GM12892 (cell line): ENCODE data around the gene STPG3. TPM values are rescaled to one million over a fixed set of nuclear protein-coding genes. Genes with fewer than 3 reads are reported as not detected.

ENCODE experiments used
- DNase-seq: peaks from one replicate; pipeline ENCODE4 v3.0.0; 2011; ENCODE audit not compliant: insufficient read length
- FAIRE-seq: peaks from 2 replicates; lab custom pipeline; 2011; peaks lifted over from hg19 to GRCh38; lab: Jason Lieb, UNC
- POLR2A ChIP-seq: IDR thresholded peaks from 2 replicates; pipeline ENCODE4 v1.6.1; 2011; ENCODE audit warnings: low read depth, low read length, control low read depth
- POLR2AphosphoS5 ChIP-seq: IDR thresholded peaks from 2 replicates; pipeline ENCODE4 v1.6.1; 2011; ENCODE audit warnings: low read depth, low read length, control low read depth
- TAF1 ChIP-seq: IDR thresholded peaks from 2 replicates; pipeline ENCODE4 v1.6.1; 2011; ENCODE audit warnings: low read depth, mild to moderate bottlenecking, control low read depth, low read length, borderline replicate concordance
- polyA plus RNA-seq: library from polyadenylated mRNA; unstranded; fragments of >200 nt; gene quantifications from one replicate; pipeline ENCODE4 v1.2.1, GENCODE V29; 2012; ENCODE audit warnings: missing spikeins, inconsistent platforms; ENCODE audit not compliant: missing spikeins

The STPG3 gene
- 0.57 TPM for polyA plus RNA-seq

DNA sequence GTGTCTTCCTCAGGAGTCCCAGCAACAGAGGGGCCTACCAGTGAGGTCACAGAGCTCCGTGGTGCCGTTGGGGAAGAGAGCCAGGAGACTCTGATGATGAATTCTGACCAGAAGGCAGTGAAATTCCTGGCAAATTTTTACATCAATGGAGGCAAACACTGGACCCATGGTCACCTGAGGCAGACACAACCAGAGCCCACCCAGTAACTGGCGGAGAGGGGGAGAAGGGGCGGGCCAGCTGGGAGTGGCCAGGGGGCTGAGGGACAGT is at the start of gene STPG3:
TSS of gene STPG3 (plus strand) at position 93 of the 268 bp plus-strand sequence. CDS start at position 94, 1 bp downstream.
- DNase-seq (no peak), FAIRE-seq (no peak)
- TF ChIP-seq POLR2AphosphoS5 = no peak
- no peak for TF ChIP-seq POLR2A
- TF ChIP-seq TAF1 = no peak

GRCh38 chr9:137202966-137203365 is 48.1 kb upstream of the STPG3 start:
- TF ChIP-seq POLR2A (no peak), POLR2AphosphoS5 (no peak), TAF1 (no peak)
- DNase-seq (no peak), FAIRE-seq (no peak)

DNA sequence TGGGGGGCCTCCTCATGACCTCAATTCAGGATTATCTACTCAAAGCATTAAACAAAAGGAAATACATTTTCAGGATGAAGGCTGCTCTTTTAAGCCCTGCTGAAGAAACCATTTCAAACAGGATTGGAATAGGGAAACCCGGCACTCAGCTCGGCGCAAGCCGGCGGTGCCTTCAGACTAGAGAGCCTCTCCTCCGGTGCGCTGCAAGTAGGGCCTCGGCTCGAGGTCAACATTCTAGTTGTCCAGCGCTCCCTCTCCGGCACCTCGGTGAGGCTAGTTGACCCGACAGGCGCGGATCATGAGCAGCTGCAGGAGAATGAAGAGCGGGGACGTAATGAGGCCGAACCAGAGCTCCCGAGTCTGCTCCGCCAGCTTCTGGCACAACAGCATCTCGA is 46.4 kb upstream of the STPG3 start:
- DNase-seq = no peak
- no peak for FAIRE-seq
- TF ChIP-seq TAF1 (no peak), POLR2A (no peak), POLR2AphosphoS5 (no peak)

GRCh38 chr9:137205126-137206069 is 45.7 kb upstream of the STPG3 start, which contains the start of the genes NDOR1 and TMEM203:
Gene NDOR1 (plus strand): TSS chr9:137205700. CDS start chr9:137205778, 78 bp downstream.
Gene TMEM203 (minus strand): TSS chr9:137205648. CDS start chr9:137205414, 234 bp downstream.
- DNase-seq (peak; percentile 100), FAIRE-seq (peak; percentile 97)
- TF ChIP-seq TAF1 = peak; percentile 78; the same call in 1 of the 2 replicates
- TF ChIP-seq POLR2A = peak; percentile 88
- TF ChIP-seq POLR2AphosphoS5 = peak; percentile 78

DNA sequence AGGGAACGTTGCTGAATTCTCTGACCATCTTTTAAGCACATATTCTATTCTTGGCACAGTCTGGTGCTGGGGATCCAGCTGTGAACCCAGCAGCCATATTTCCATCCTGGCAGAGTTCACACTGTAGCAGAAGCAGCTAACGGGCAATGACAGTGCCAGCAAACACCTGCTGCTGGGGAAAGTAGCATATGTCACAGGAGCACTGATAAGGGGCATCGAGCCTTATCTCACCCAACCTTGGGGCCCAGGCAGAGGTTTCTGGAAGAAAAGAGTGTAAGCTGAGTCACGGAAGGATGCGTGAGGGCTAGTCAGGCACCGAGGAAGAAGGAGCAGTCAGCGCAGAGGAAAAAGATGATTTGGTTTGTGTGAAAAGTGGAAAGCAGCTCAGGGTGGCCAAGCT is 44.5 kb upstream of the STPG3 start:
- FAIRE-seq (no peak), DNase-seq (no peak)
- TF ChIP-seq POLR2A (no peak; the same call in 1 of the 2 replicates), TAF1 (no peak), POLR2AphosphoS5 (no peak)

DNA sequence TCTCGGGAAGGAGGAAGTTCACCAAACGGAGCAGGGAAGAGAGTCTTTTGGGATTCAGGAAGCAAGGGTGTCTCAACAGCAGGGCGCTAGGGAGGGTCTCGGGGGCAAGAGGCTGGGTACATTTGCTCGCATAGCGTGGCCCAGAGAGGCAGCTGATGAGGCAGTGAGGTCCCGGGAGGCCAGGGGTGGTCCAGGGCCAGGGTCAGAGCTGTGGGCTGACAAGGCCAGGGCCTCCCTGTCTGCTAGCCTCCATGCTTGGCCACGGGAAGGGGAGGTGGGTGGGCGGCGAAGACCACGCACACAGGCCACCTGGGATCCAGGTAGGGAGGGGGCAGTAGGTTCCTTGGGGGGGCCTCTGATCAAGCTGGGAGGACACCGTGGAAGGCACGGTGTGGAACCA is 39.6 kb upstream of the STPG3 start:
- no peak for DNase-seq
- peak; percentile 17 for FAIRE-seq
- TF ChIP-seq TAF1 (no peak), POLR2A (peak; percentile 15; the same call in 1 of the 2 replicates)

DNA sequence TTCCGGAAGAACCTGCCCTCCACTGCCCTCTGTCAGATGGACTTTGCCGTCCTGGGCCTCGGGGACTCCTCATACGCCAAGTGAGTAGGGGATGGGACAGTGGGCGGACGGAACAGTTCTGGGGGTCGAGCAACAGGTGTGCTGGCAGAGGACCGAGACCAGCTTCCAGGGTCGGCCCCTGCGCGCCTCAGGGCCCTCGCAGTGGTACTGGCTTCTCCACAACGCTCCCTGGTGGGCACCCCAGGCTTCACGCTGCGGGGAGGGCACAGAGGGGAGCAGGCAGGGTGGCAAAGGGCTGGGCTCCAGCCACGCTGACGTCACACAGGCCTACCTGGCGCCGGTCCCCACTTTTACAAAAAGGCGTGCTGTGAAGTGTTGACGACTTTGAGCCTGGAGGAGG is 38.6 kb upstream of the STPG3 start:
- TF ChIP-seq POLR2AphosphoS5 (no peak), TAF1 (no peak), POLR2A (no peak)
- no peak for DNase-seq
- FAIRE-seq = no peak

DNA sequence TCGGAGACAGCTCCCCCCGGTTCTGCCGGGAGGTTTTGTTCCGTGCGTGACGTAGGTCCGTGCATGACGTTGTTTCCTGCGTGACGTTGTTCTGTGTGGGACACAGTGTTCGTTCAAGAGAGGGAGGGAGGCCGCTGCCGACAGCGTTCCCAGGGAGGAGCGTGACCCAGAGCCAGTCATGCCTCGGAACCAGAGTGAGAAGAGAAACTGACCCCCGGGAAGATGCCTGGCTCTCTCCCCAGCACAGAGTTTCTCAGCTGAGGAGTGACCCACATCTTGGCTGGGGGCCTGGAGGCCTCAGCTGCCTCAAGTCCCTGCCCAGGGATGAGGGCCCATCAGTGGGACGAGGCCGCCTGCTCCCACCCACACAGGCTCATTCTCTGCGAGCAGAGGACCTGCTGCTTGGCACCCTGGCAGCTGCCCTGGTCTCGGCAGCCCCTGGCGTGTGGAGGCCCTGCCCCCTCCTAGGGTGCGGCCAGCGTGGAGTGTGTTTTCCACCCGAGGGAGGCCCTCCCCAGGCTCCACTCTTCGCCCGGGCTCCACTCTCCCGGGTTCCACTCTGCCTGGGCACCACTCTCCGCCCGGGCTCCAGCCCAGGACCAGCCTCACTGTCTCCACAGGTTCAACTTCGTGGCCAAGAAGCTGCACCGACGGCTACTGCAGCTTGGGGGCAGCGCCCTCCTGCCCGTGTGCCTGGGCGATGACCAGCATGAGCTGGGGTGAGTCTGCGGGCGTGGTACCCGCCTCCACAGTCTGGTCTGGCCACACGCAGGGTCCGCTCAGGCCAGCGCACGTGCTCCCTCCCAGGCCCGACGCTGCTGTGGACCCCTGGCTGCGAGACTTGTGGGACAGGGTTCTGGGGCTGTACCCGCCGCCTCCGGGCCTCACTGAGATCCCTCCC is 37.7 kb upstream of the STPG3 start:
- TF ChIP-seq TAF1 (no peak), POLR2AphosphoS5 (no peak), POLR2A (no peak)
- FAIRE-seq = no peak
- DNase-seq = no peak

DNA sequence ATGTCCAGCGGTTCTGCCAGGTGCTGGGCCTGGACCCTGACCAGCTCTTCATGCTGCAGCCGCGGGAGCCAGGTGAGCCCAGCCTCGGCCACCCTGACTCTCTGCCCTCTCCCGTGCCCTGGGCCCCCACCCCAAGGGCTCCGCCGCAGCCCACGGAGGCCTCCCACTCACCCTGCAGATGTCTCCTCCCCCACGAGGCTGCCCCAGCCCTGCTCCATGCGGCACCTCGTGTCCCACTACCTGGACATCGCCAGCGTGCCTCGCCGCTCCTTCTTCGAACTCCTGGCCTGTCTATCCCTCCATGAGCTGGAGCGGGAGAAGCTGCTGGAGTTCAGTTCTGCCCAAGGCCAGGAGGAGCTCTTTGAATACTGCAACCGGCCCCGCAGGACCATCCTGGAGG is 36.5 kb upstream of the STPG3 start:
- DNase-seq (no peak), FAIRE-seq (no peak)
- TF ChIP-seq TAF1 = no peak
- TF ChIP-seq POLR2A = no peak
- TF ChIP-seq POLR2AphosphoS5 = no peak

DNA sequence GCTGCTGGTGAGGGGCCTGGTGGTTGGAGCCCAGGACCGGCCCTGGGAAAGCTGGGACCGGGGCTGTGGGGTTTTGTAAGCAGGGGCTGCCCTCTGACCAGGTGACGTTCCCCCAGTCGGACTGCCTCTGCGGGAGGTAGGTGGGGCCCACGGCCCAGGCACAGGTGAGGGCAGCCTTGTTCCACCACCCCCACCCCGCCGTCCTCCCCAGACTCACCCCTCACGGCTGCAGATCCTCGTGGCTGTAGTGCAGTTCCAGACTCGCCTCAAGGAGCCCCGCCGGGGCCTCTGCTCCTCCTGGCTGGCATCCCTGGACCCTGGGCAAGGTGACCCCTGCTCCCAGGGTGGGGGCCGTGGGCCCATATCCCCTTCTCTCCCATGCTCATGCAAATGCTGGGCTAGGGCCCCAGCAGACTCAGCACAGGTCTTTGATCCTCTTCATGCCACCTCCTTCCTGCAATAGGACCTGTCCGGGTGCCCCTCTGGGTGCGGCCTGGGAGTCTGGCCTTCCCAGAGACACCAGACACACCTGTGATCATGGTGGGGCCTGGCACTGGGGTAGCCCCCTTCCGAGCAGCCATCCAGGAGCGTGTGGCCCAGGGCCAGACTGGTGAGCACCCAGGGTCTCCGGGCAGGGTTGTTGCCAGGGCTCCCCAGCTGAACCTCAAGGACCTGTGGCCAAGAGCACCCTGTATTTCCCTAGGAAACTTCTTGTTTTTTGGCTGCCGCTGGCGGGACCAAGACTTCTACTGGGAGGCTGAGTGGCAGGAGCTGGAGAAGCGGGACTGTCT is 35.7 kb upstream of the STPG3 start:
- TF ChIP-seq TAF1 (no peak), POLR2A (no peak), POLR2AphosphoS5 (no peak)
- DNase-seq (no peak), FAIRE-seq (no peak)
